VCaP (cell line): ENCODE results near the gene FLT1.

Source experiments
- H3K27ac ChIP-seq: fragments of 450-650 bp; 2 replicates; pipeline ENCODE4 v1.5.1; 2017
- CTCF ChIP-seq: fragments of 450-650 bp; conservative IDR thresholded peaks from 2 replicates; pipeline ENCODE4 v1.5.1; 2017; ENCODE audit warnings: mild to moderate bottlenecking, moderate library complexity

The FLT1 gene

GRCh38 chr13:28257305-28257704 lies 237.6 kb downstream of the FLT1 start:
- no peak overlapping the region for H3K27ac ChIP-seq
- TF ChIP-seq CTCF = no peak

- H3K27ac ChIP-seq = no peak overlapping the region
Measured at GRCh38 chr13:28252547-28252946, 242.4 kb downstream of the FLT1 start.

GRCh38 chr13:28251466-28251865 lies 243.5 kb downstream of the FLT1 start:
- H3K27ac ChIP-seq = no peak overlapping the region
- TF ChIP-seq CTCF = no peak

More at GRCh38 chr13:28252547-28252946, 242.4 kb downstream of the FLT1 start:
- no peak for TF ChIP-seq CTCF

- no peak for TF ChIP-seq CTCF
- no peak overlapping the region for H3K27ac ChIP-seq
Measured at GRCh38 chr13:28250542-28250941, 244.4 kb downstream of the FLT1 start.
